Fibroblast of peridontal ligament (primary cell): Measurements from ENCODE around the gene NDUFC1.
"Not testable (repeated sequence)": the region's sequence is repeated elsewhere in the genome, so short reads cannot be mapped to it uniquely, and the experiment has no call there.

ENCODE experiments used
- DNase-seq: peaks from one replicate; pipeline ENCODE4 v3.0.0-alpha.2; 2010; ENCODE audit errors: extremely low read depth

The NDUFC1 gene

GRCh38 chr4:139301821-139302611 is at the start of gene NDUFC1:
NDUFC1 (minus strand) TSS chr4:139302477; CDS start chr4:139295798, 6,679 bp downstream.
- peak; percentile 44 for DNase-seq

DNA sequence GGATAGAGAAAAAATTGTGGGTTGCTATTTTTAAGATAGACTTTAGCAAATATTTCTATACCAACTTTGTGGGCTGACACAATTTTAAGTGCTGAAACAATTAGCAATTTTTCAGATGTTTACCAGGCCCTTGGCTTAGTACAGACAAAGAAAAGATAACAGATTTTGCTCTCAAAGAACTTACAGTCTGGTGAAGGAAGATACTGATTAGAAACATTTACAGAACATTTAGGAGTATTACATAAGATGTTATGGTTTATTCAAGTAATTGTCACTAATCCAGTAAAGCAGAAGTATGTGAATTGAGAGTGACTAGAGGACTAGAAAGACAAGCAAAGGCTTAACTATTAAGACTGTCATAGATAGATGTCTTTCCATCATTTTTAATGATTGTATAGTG is 35.3 kb upstream of the NDUFC1 start:
- DNase-seq = no peak

- no peak for DNase-seq
Measured at GRCh38 chr4:139333046-139333445, 30.8 kb upstream of the NDUFC1 start.

- DNase-seq = peak; percentile 13
Measured at GRCh38 chr4:139331185-139331584, 28.9 kb upstream of the NDUFC1 start.

- no peak for DNase-seq
Measured at GRCh38 chr4:139330283-139330682, 28.0 kb upstream of the NDUFC1 start.

GRCh38 chr4:139329665-139330200 is 27.5 kb upstream of the NDUFC1 start:
- no peak for DNase-seq

- no peak for DNase-seq
Measured at GRCh38 chr4:139324620-139325019, 22.3 kb upstream of the NDUFC1 start.

DNA sequence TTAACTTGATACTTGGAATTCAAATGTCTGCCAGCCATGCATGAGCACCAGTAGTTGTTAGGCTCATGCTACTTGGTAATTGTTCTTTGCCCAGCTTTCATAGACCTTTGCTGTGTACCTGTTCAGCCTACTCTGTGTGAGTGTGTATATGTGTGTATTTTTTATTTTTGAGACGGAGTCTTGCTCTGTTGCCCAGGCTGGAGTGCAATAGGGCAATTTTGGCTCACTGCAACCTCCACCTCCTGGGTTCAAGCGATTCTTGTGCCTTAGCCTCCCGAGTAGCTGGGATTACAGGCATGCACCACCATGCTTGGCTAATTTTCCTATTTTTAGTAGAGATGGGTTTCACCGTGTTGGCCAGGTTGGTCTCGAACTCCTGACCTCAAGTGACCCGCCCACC is 20.3 kb upstream of the NDUFC1 start:
- DNase-seq = not testable (repeated sequence)

- not testable (repeated sequence) for DNase-seq
Measured at GRCh38 chr4:139322070-139322469, 19.8 kb upstream of the NDUFC1 start.

DNA sequence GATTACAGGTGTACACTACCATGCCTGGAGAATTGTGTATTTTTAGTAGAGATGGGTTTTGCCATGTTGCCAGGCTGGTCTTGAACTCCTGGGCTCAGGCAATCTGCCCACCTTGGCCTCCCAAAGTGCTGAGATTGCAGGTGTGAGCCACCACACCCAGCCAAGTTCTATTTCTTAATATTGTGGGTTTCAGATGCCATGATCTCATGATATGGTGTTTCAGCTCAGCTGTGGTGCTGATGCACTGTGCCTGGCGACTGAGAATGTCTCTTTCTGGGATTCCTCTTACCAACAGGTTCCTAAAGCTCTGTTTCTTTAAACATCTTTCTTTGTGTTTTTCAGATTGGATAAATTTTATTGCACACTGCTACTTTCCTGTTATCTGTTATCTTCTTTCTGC is 17.3 kb upstream of the NDUFC1 start:
- DNase-seq = no peak

DNA sequence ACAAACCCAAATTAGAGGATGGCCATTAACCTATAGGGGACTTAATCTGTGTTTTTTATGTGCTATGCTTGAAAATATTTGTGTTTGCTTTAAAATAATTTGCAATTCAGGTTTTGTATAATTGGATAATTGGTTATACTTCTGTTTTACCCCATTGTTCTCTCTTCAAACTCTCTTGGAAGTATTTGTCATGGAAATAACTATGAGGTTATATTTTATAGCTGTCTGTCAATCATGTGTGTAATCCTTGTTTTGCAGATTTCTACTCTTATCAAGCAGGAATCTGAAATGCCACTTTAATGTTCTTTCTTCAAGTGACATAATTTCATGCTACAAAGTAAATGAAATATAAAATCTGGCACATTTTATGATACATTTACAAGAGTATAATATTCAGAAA is 15.4 kb upstream of the NDUFC1 start:
- no peak for DNase-seq

DNA sequence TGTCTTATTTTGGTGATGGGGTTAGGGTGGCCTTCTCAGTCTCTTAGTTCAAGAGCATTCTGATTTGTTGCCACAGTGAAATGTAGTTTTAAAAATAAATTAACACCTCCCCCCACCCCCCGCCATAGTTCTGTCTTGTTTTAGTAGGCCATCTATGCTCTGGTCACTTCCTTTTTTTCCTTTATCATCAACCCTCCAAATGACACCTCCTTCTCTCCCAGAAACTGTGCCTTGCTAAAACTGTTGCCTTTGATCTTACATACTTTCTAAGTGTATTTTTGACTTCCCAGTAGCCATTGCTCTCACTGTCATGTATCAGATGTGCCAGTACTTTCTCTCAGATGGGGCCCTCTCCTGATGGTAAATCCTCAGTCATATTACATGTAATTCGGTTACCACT is 14.5 kb upstream of the NDUFC1 start:
- DNase-seq = no peak

- DNase-seq = no peak
Measured at GRCh38 chr4:139315221-139315675, 13.0 kb upstream of the NDUFC1 start.

- no peak for DNase-seq
Measured at GRCh38 chr4:139314047-139314800, 11.9 kb upstream of the NDUFC1 start.

GRCh38 chr4:139313414-139313813 is 11.1 kb upstream of the NDUFC1 start:
- DNase-seq = not testable (repeated sequence)

GRCh38 chr4:139312552-139313332 is 10.5 kb upstream of the NDUFC1 start:
- no peak for DNase-seq

DNA sequence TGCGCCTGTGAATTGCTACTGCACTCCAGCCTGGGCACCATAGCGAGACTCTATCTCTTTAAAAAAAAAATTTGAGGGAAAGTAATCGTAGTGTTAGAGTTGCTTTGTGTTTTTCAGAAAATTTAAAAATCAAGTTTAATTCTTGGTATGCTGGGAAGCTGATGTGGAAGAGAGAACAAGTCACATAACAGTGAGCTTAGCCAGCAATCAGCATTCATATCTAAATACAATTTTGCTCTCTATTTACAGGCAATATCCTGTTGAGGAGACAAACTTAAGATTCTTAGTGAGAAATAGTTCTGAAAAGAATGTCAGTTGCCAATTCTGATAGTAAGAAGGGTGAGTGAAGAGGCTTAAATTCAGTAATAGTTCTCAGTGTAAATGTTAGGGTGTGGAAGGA is 9.6 kb upstream of the NDUFC1 start:
- DNase-seq = peak; percentile 42

DNA sequence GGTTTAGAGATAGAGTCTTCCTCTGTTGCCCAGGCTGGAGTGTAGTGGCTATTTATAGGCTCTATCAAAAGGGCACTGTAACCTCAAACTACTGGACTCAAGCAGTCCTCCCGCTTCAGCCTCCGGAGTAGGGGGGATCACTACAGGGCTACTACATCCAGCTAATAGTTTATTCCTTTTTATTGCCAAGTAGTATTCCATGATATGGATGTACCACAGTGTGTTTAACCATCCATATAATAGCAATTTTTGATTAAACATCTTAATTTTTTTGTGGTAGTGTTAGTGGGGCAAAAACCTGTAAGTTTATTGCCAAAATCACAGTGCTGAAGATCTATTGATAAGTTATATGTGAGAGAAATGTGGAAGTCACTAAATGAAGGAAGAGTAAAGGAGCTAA is 2.6 kb upstream of the NDUFC1 start:
- no peak for DNase-seq

- DNase-seq = peak; percentile 97
Measured at GRCh38 chr4:139301113-139301820, 1.0 kb downstream of the NDUFC1 start, which contains the start of gene NAA15. NAA15 (plus strand) TSS chr4:139301505; CDS start chr4:139301778, 273 bp downstream.

DNA sequence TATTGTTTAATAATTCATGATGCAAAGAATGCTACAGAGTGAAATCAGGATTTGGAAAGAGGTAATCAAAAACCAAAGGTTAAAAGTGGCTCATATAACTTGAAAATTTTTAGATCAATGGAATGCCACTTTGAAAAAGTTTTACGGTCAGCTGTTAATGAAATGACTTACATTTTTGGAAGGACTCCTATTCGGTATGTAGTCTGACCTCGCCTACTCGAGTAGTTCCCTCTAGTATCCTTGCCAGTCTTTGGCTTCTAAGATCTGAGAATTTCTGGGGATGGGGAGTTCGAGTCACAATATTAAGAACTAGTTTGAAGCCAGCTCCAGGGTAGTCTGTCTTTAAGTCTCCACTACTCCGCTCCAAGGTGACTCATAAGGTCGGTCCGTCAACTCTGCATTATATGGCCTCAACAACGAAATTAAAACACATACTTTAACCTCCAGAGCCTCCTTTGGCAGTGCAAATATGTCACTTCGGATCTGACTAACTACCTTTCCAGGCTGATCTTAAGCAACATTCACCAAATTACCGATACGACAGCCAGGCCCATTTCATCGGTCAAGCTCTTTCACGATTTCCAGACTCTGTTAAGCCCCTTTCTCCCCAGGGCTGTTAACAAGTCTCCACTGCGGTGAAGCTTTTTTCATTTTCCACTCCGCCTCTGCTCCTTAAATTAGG is 1.7 kb downstream of the NDUFC1 start:
- DNase-seq = peak; percentile 66

GRCh38 chr4:139299536-139299935 is 2.7 kb downstream of the NDUFC1 start:
- no peak for DNase-seq
